IMR-90 (cell line): ENCODE results near the gene MGAT1. TPM values are rescaled to one million over a fixed set of nuclear protein-coding genes. Genes with fewer than 3 reads are reported as not detected.

ENCODE experiments used
- ATAC-seq: fragments of 200-7000 bp; cut with Tn5 transposase; 2 replicates; pipeline ENCODE4 v1.9.1; 2020; ENCODE audit warnings: low read depth, mild to moderate bottlenecking, moderate library complexity
- BruUV-seq: library from RNA; stranded (reverse); fragments of 400-500 nt; replicated peaks from 2 replicates; lab custom pipeline; 2021; lab: Mats Ljungman, UMichigan
- CTCF ChIA-PET: fragments of 300-600 bp; formaldehyde crosslinking; extraction: SDS; loops from one replicate; lab custom pipeline; 2021; ENCODE audit warnings: antibody characterized with exemption; lab: Yijun Ruan, JAX
- POLR2A ChIA-PET: fragments of 300-600 bp; sonication (Branson Sonifier 250); formaldehyde crosslinking; loops from one replicate; lab custom pipeline; 2022; ENCODE audit warnings: antibody characterized with exemption; ENCODE audit not compliant: unreplicated experiment; lab: Charles Lee
- DNase-seq: peaks from one replicate; pipeline ENCODE4 v3.0.0; 2013
- H2AFZ ChIP-seq: replicated peaks from 2 replicates; pipeline ENCODE3; 2013; ENCODE audit warnings: low read length, mild to moderate bottlenecking; ENCODE audit not compliant: poor library complexity
- H2AK5ac ChIP-seq: 2 replicates; pipeline ENCODE4 v1.6.1; 2013; ENCODE audit warnings: low read depth, low read length, inconsistent platforms
- H2AK9ac ChIP-seq: replicated peaks from 2 replicates; pipeline ENCODE3; 2013; ENCODE audit warnings: mild to moderate bottlenecking, low read depth, low read length, moderate library complexity; ENCODE audit not compliant: poor library complexity
- H2BK120ac ChIP-seq: 2 replicates; pipeline ENCODE4 v1.6.1; 2013; ENCODE audit warnings: low read depth, low read length, inconsistent platforms
- H2BK15ac ChIP-seq: 3 replicates; pipeline ENCODE4 v1.6.1; 2013; ENCODE audit warnings: low read depth, low read length, inconsistent platforms
- H2BK20ac ChIP-seq: 2 replicates; pipeline ENCODE4 v1.6.1; 2013; ENCODE audit warnings: low read depth, mild to moderate bottlenecking, inconsistent platforms, low read length, moderate library complexity
- H2BK5ac ChIP-seq: 2 replicates; pipeline ENCODE4 v1.6.1; 2013; ENCODE audit warnings: mild to moderate bottlenecking, low read depth, low read length, inconsistent platforms; ENCODE audit not compliant: poor library complexity, severe bottlenecking
- H3K14ac ChIP-seq: replicated peaks from 2 replicates; pipeline ENCODE4 v1.6.1; 2013; ENCODE audit warnings: low read depth, low read length, inconsistent platforms
- H3K18ac ChIP-seq: 2 replicates; pipeline ENCODE4 v1.6.1; 2013; ENCODE audit warnings: low read depth, low read length, control low read depth
- H3K23ac ChIP-seq: 2 replicates; pipeline ENCODE4 v1.6.1; 2013; ENCODE audit warnings: low read depth, low read length, inconsistent platforms
- H3K27ac ChIP-seq: 2 replicates; pipeline ENCODE4 v1.5.1; 2013; ENCODE audit warnings: mild to moderate bottlenecking, control low read depth, low read length; ENCODE audit not compliant: insufficient read depth
- H3K27me3 ChIP-seq: 2 replicates; pipeline ENCODE4 v1.6.1; 2013; ENCODE audit warnings: low read length; ENCODE audit not compliant: control insufficient read depth, insufficient read depth
- H3K36me3 ChIP-seq: 2 replicates; pipeline ENCODE4 v1.6.1; 2013; ENCODE audit warnings: low read length, mixed read lengths; ENCODE audit not compliant: control insufficient read depth, insufficient read depth
- H3K4ac ChIP-seq: 2 replicates; pipeline ENCODE4 v1.6.1; 2013; ENCODE audit warnings: low read depth, low read length, inconsistent platforms
- H3K4me1 ChIP-seq: 2 replicates; pipeline ENCODE4 v1.6.1; 2013; ENCODE audit warnings: low read length, mixed read lengths; ENCODE audit not compliant: control insufficient read depth, insufficient read depth
- H3K4me2 ChIP-seq: 2 replicates; pipeline ENCODE4 v1.6.1; 2013; ENCODE audit warnings: low read depth, mild to moderate bottlenecking, control low read depth, low read length, moderate library complexity
- H3K4me3 ChIP-seq: 2 replicates; pipeline ENCODE4 v1.5.1; 2013; ENCODE audit warnings: low read depth, mild to moderate bottlenecking, control low read depth, low read length, moderate library complexity; ENCODE audit not compliant: insufficient read depth
- H3K56ac ChIP-seq: 2 replicates; pipeline ENCODE4 v1.6.1; 2013; ENCODE audit warnings: low read length, inconsistent platforms; ENCODE audit not compliant: insufficient read depth; ENCODE audit errors: extremely low read depth
- H3K79me1 ChIP-seq, 2 experiments: 2 replicates each; pipeline ENCODE4 v1.6.1; 2013; ENCODE audit warnings: low read length in 2 of 2, inconsistent platforms in 1 of 2, low read depth in 1 of 2
- H3K9ac ChIP-seq: 2 replicates; pipeline ENCODE4 v1.6.1; 2013; ENCODE audit warnings: low read depth, low read length, control low read depth
- H3K9me1 ChIP-seq: 2 replicates; pipeline ENCODE4 v1.6.1; 2013; ENCODE audit warnings: low read length, inconsistent platforms; ENCODE audit not compliant: insufficient read depth
- H3K9me3 ChIP-seq: 2 replicates; pipeline ENCODE4 v1.6.1; 2013; ENCODE audit warnings: low read length; ENCODE audit not compliant: control insufficient read depth, insufficient read depth
- H4K20me1 ChIP-seq: 2 replicates; pipeline ENCODE4 v1.6.1; 2013; ENCODE audit warnings: low read length, inconsistent platforms; ENCODE audit not compliant: insufficient read depth
- H4K5ac ChIP-seq: 2 replicates; pipeline ENCODE4 v1.6.1; 2013; ENCODE audit warnings: mild to moderate bottlenecking, low read depth, low read length, control low read depth
- H4K8ac ChIP-seq, 2 experiments: 2 replicates each; pipeline ENCODE4 v1.6.1; 2013; ENCODE audit warnings: low read depth in 2 of 2, low read length in 2 of 2, control low read depth in 1 of 2, inconsistent platforms in 1 of 2
- H4K91ac ChIP-seq: 2 replicates; pipeline ENCODE4 v1.6.1; 2013; ENCODE audit warnings: low read depth, low read length, inconsistent platforms; ENCODE audit not compliant: insufficient read depth
- BHLHE40 ChIP-seq: fragments of 150-350 bp; IDR thresholded peaks from 2 replicates; pipeline ENCODE4 v1.6.1; 2016; ENCODE audit warnings: mild to moderate bottlenecking, low read depth, low read length
- CHD1 ChIP-seq: IDR thresholded peaks from 2 replicates; pipeline ENCODE4 v1.6.1; 2012; ENCODE audit warnings: low read depth, low read length, improper control_type of control experiment
- FOS ChIP-seq: fragments of 150-350 bp; IDR thresholded peaks from 2 replicates; pipeline ENCODE4 v1.6.1; 2016; ENCODE audit warnings: low read depth, low read length
- MAFK ChIP-seq: IDR thresholded peaks from 2 replicates; pipeline ENCODE4 v1.6.1; 2012; ENCODE audit warnings: low read depth, low read length, improper control_type of control experiment
- MAZ ChIP-seq: IDR thresholded peaks from 2 replicates; pipeline ENCODE4 v1.6.1; 2012; ENCODE audit warnings: low read depth, mild to moderate bottlenecking, low read length, improper control_type of control experiment, moderate library complexity, borderline replicate concordance
- MXI1 ChIP-seq: IDR thresholded peaks from 2 replicates; pipeline ENCODE4 v1.6.1; 2012; ENCODE audit warnings: low read depth, mild to moderate bottlenecking, low read length, moderate library complexity, borderline replicate concordance
- NFE2L2 ChIP-seq: fragments of 150-350 bp; IDR thresholded peaks from 2 replicates; pipeline ENCODE4 v1.6.1; 2016; ENCODE audit warnings: low read depth, mild to moderate bottlenecking, low read length
- POLR2A ChIP-seq: IDR thresholded peaks from 2 replicates; pipeline ENCODE4 v1.6.1; 2012; ENCODE audit warnings: mild to moderate bottlenecking, low read depth, low read length
- RAD21 ChIP-seq: IDR thresholded peaks from 2 replicates; pipeline ENCODE4 v1.6.1; 2012; ENCODE audit warnings: low read length, improper control_type of control experiment
- RCOR1 ChIP-seq: IDR thresholded peaks from 2 replicates; pipeline ENCODE4 v1.6.1; 2012; ENCODE audit warnings: mild to moderate bottlenecking, low read length, improper control_type of control experiment; ENCODE audit not compliant: insufficient replicate concordance
- RFX5 ChIP-seq: IDR thresholded peaks from 2 replicates; pipeline ENCODE4 v1.8.0; 2012; ENCODE audit warnings: low read depth, mild to moderate bottlenecking, low read length, moderate library complexity
- SMC3 ChIP-seq: fragments of 150-350 bp; IDR thresholded peaks from 2 replicates; pipeline ENCODE4 v1.6.1; 2016; ENCODE audit warnings: low read depth, mild to moderate bottlenecking, antibody characterized with exemption, low read length, moderate library complexity
- WGBS, 2 experiments: methylation state at CpG; one replicate each; pipeline versions ENCODE4 v1.1.5 to v1.1.7; 2013; ENCODE audit warnings: missing lambda C conversion rate in 2 of 2; ENCODE audit not compliant: insufficient read length in 1 of 2; ENCODE audit errors: extremely low coverage in 2 of 2; 5-methylcytosine and 5-hydroxymethylcytosine counted together
- dilution Hi-C: fragments of 300-500 bp; cut with HindIII; formaldehyde crosslinking; loops from one replicate; pipeline ENCODE4 v1.14.3; 2018; ENCODE audit warnings: low sequenced_read_pairs; ENCODE audit not compliant: unreplicated experiment
- in situ Hi-C: fragments of 300-500 bp; cut with MboI; formaldehyde crosslinking; loops from 3 replicates; pipeline ENCODE4 v1.14.3; 2019; ENCODE audit warnings: low sequenced_read_pairs, inconsistent platforms, mixed read lengths
- intact Hi-C: fragments of 100-400 bp; cut with micrococcal nuclease; formaldehyde crosslinking; loops from 2 replicates; pipeline ENCODE4 v1.10.0; 2022
- polyA plus RNA-seq, 3 experiments: library from polyadenylated mRNA; depleted of rRNA; stranded (reverse); fragments of >200 nt; gene quantifications; 2 replicates each; pipeline ENCODE4 v1.2.3, GENCODE V29; 2012; ENCODE audit warnings: low replicate concordance in 1 of 3
- total RNA-seq: library from RNA; depleted of rRNA; stranded (reverse); fragments of >200 nt; gene quantifications from 2 replicates; pipeline ENCODE4 v1.2.3, GENCODE V29; 2012
- TF ChIP-seq, protein P1 (sequence below): conservative IDR thresholded peaks from 2 replicates; pipeline ENCODE4 v1.5.1; 2012; ENCODE audit warnings: mild to moderate bottlenecking, low read depth, low read length, improper control_type of control experiment
- TF ChIP-seq, protein P2 (sequence below): fragments of 150-350 bp; IDR thresholded peaks from 2 replicates; pipeline ENCODE4 v1.6.1; 2017; ENCODE audit warnings: mild to moderate bottlenecking, antibody characterized with exemption, low read length, low read depth
- TF ChIP-seq, protein P3 (sequence below): fragments of 150-350 bp; IDR thresholded peaks from 2 replicates; pipeline ENCODE4 v1.6.1; 2016; ENCODE audit warnings: low read depth, mild to moderate bottlenecking, low read length, moderate library complexity, borderline replicate concordance

Gene MGAT1
- total and polyA plus RNA-seq, 2 of the 4 experiments (the other 2 are of a cell fraction), result 56.3 to 141 TPM

DNA sequence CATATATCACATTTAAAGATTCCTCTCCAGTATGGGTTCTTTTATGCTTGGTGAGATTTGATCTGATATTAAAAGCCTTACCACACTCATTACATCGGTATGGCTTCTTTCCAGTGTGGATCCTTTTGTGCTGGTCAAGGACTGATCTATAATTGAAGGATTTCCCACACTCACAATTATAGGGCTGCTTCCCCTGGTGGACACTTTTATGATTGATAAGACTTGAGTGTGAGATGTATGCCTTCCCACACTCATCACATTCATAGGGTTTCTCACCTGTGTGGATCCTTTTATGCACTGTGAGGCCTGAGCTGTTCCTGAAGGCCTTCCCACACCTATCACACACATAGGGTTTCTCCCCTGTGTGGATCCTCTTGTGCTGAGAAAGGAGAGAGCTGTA is 46.3 kb upstream of the MGAT1 start:
- no peak for DNase-seq
- Histone ChIP-seq H2BK120ac (no peak overlapping the region), H4K91ac (no peak overlapping the region), H3K27me3 (no peaks in the 10 kb centered on the region), H3K9me1 (no peaks in the 10 kb centered on the region), H2BK20ac (no peak overlapping the region), H2BK15ac (no peak overlapping the region), H3K14ac (no peak overlapping the region), H4K20me1 (no peaks in the 10 kb centered on the region), H3K4me2 (no peak overlapping the region), H2AK9ac (no peak overlapping the region), H3K9ac (no peak overlapping the region), H3K23ac (no peak overlapping the region), H4K5ac (no peak overlapping the region), H2AK5ac (no peak overlapping the region), H4K8ac (no peak overlapping the region), H3K4me3 (no peak overlapping the region), H3K27ac (no peak overlapping the region), H3K36me3 (peaks cover 40% of the 10 kb centered on the region), H2AFZ (no peak overlapping the region), H3K18ac (no peak overlapping the region), H3K4me1 (no peaks in the 10 kb centered on the region), H3K56ac (no peak overlapping the region), H2BK5ac (no peak overlapping the region), H3K9me3 (peaks cover 57% of the 10 kb centered on the region), H3K4ac (no peak overlapping the region), H3K79me1 (peaks cover 0 to 3% of the 10 kb centered on the region in 2 experiments; a peak in 1 of 4 replicates)
- TF ChIP-seq RAD21 (no peak), MXI1 (no peak), RCOR1 (no peak), POLR2A (no peak), MAZ (no peak), CHD1 (no peak), BHLHE40 (no peak), MAFK (no peak), SMC3 (no peak), NFE2L2 (no peak), RFX5 (no peak), FOS (no peak)
- TF ChIP-seq, protein P1, sequence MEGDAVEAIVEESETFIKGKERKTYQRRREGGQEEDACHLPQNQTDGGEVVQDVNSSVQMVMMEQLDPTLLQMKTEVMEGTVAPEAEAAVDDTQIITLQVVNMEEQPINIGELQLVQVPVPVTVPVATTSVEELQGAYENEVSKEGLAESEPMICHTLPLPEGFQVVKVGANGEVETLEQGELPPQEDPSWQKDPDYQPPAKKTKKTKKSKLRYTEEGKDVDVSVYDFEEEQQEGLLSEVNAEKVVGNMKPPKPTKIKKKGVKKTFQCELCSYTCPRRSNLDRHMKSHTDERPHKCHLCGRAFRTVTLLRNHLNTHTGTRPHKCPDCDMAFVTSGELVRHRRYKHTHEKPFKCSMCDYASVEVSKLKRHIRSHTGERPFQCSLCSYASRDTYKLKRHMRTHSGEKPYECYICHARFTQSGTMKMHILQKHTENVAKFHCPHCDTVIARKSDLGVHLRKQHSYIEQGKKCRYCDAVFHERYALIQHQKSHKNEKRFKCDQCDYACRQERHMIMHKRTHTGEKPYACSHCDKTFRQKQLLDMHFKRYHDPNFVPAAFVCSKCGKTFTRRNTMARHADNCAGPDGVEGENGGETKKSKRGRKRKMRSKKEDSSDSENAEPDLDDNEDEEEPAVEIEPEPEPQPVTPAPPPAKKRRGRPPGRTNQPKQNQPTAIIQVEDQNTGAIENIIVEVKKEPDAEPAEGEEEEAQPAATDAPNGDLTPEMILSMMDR, result no peak
- TF ChIP-seq, protein P2, sequence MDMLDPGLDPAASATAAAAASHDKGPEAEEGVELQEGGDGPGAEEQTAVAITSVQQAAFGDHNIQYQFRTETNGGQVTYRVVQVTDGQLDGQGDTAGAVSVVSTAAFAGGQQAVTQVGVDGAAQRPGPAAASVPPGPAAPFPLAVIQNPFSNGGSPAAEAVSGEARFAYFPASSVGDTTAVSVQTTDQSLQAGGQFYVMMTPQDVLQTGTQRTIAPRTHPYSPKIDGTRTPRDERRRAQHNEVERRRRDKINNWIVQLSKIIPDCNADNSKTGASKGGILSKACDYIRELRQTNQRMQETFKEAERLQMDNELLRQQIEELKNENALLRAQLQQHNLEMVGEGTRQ, result no peak
- TF ChIP-seq, protein P3, sequence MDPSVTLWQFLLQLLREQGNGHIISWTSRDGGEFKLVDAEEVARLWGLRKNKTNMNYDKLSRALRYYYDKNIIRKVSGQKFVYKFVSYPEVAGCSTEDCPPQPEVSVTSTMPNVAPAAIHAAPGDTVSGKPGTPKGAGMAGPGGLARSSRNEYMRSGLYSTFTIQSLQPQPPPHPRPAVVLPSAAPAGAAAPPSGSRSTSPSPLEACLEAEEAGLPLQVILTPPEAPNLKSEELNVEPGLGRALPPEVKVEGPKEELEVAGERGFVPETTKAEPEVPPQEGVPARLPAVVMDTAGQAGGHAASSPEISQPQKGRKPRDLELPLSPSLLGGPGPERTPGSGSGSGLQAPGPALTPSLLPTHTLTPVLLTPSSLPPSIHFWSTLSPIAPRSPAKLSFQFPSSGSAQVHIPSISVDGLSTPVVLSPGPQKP, result no peak
- POLR2A ChIA-PET, result no interaction called here
- WGBS, 2 experiments, result no CpG with 5 or more reads among the region's 1 CpG
- intact Hi-C loops (no loop called here), dilution Hi-C loops (no loop called here), in situ Hi-C loops (no loop called here)
- no TSS peak for BruUV-seq
- ATAC-seq, result no peak
- CTCF ChIA-PET, result interaction anchor here (0.5 kb wide), 1 partner anchor 1227 kb away, joined by 3 read pairs; no protein-coding TSS in a partner anchor
